Neural crest cell (in vitro differentiated cells): ENCODE data around the gene C11orf52. TPM values are rescaled to one million over a fixed set of nuclear protein-coding genes. Genes with fewer than 3 reads are reported as not detected.
"Not testable (repeated sequence)": the region's sequence is repeated elsewhere in the genome, so short reads cannot be mapped to it uniquely, and the experiment has no call there.

Source experiments
- DNase-seq: peaks from one replicate; pipeline ENCODE4 v3.0.0; 2021; ENCODE audit warnings: low read depth, mixed read lengths, low spot score
- H3K27ac Mint-ChIP-seq: one replicate; pipeline ENCODE4 v1.8.0; 2021; ENCODE audit warnings: mild to moderate bottlenecking, mixed read lengths; ENCODE audit not compliant: unreplicated experiment
- H3K27me3 Mint-ChIP-seq: 2 replicates; pipeline ENCODE4 v1.8.0; 2021; ENCODE audit warnings: low read depth, mild to moderate bottlenecking, mixed read lengths
- H3K36me3 Mint-ChIP-seq: 2 replicates; pipeline ENCODE4 v1.8.0; 2021; ENCODE audit warnings: low read depth, mild to moderate bottlenecking, mixed read lengths
- H3K4me1 Mint-ChIP-seq: 2 replicates; pipeline ENCODE4 v1.8.0; 2021; ENCODE audit warnings: mixed read lengths
- H3K4me3 Mint-ChIP-seq: one replicate; pipeline ENCODE4 v1.8.0; 2021; ENCODE audit warnings: mild to moderate bottlenecking, mixed read lengths
- H3K9me3 Mint-ChIP-seq: 2 replicates; pipeline ENCODE4 v1.8.0; 2021; ENCODE audit warnings: mixed read lengths
- CTCF ChIP-seq: fragments of 200-600 bp; sonication (generic); conservative IDR thresholded peaks from 2 replicates; pipeline ENCODE4 v1.5.0; 2021; ENCODE audit warnings: antibody characterized with exemption, mild to moderate bottlenecking
- total RNA-seq: library from RNA; stranded (reverse); gene quantifications from 2 replicates; pipeline ENCODE4 v1.2.1, GENCODE V29; 2021

Gene C11orf52
- total RNA-seq, 1 donor from 2014 or later, result not detected

DNA sequence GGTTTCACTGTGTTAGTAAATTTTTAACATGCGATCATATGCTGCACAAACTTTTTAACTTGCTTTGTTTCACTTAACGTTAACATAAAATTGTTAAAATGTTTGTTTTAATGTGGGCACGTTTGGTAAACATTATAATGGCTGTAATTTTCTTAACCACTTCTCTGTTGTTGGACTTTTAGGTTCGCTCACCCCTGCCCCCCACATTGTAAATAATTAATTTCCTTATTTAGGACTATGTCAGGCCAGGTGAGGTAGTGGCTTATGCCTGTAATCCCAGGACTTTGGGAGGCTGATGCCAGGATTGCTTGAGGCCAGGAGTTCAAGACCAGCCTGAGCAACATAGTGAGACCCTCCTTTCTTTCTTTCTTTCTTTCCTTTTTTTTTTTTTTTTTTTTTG lies 11.8 kb downstream of the C11orf52 start:
- peaks cover 30% of the 10 kb centered on the region for H3K4me1 Mint-ChIP-seq
- no peak for TF ChIP-seq CTCF
- H3K4me3 Mint-ChIP-seq, result no peak overlapping the region
- H3K9me3 Mint-ChIP-seq, result no peaks in the 10 kb centered on the region
- no peak for DNase-seq
- no peaks in the 10 kb centered on the region for H3K36me3 Mint-ChIP-seq
- no peak overlapping the region for H3K27ac Mint-ChIP-seq
- H3K27me3 Mint-ChIP-seq, result no peaks in the 10 kb centered on the region

GRCh38 chr11:111932611-111932950 lies 13.9 kb downstream of the C11orf52 start:
- DNase-seq, result no peak
- no peak overlapping the region for H3K4me3 Mint-ChIP-seq
- H3K4me1 Mint-ChIP-seq, result peaks cover 29% of the 10 kb centered on the region
- TF ChIP-seq CTCF, result no peak
- no peaks in the 10 kb centered on the region for H3K9me3 Mint-ChIP-seq
- H3K27me3 Mint-ChIP-seq, result no peaks in the 10 kb centered on the region
- H3K36me3 Mint-ChIP-seq, result no peaks in the 10 kb centered on the region
- no peak overlapping the region for H3K27ac Mint-ChIP-seq

- H3K4me3 Mint-ChIP-seq, H3K9me3 Mint-ChIP-seq, DNase-seq, H3K36me3 Mint-ChIP-seq, H3K27me3 Mint-ChIP-seq, H3K27ac Mint-ChIP-seq: not testable (repeated sequence)
- peaks cover 34% of the 10 kb centered on the region for H3K4me1 Mint-ChIP-seq
Measured at GRCh38 chr11:111933176-111933575, 14.5 kb downstream of the C11orf52 start.

GRCh38 chr11:111933872-111934271 lies 15.2 kb downstream of the C11orf52 start:
- TF ChIP-seq CTCF, result no peak
- Mint-ChIP-seq H3K27ac (no peak overlapping the region), H3K27me3 (no peaks in the 10 kb centered on the region), H3K4me3 (peak overlapping the region; percentile 33), H3K9me3 (no peaks in the 10 kb centered on the region), H3K4me1 (peaks cover 41% of the 10 kb centered on the region), H3K36me3 (no peaks in the 10 kb centered on the region)
- DNase-seq, result no peak

- H3K27ac Mint-ChIP-seq, result no peak overlapping the region
- peak overlapping the region; percentile 33 for H3K4me3 Mint-ChIP-seq
- no peaks in the 10 kb centered on the region for H3K36me3 Mint-ChIP-seq
- no peak for TF ChIP-seq CTCF
- no peaks in the 10 kb centered on the region for H3K27me3 Mint-ChIP-seq
- no peak for DNase-seq
- H3K9me3 Mint-ChIP-seq, result no peaks in the 10 kb centered on the region
- H3K4me1 Mint-ChIP-seq, result peaks cover 45% of the 10 kb centered on the region
Measured at GRCh38 chr11:111934306-111934705, 15.6 kb downstream of the C11orf52 start.

- Mint-ChIP-seq H3K27me3 (no peaks in the 10 kb centered on the region), H3K4me1 (peaks cover 52% of the 10 kb centered on the region), H3K27ac (peak overlapping the region; percentile 13), H3K9me3 (no peaks in the 10 kb centered on the region), H3K36me3 (no peaks in the 10 kb centered on the region), H3K4me3 (peak overlapping the region; percentile 82)
- TF ChIP-seq CTCF, result no peak
- DNase-seq, result no peak
Measured at GRCh38 chr11:111935317-111936039, 16.8 kb downstream of the C11orf52 start.
